SK-N-SH (cell line): Measurements from ENCODE around the gene NDC80. TPM values are rescaled to one million over a fixed set of nuclear protein-coding genes. Genes with fewer than 3 reads are reported as not detected.

ENCODE experiments used
- CTCF ChIA-PET: fragments of 300-600, 350-600 bp; formaldehyde crosslinking; extraction: SDS; loops from one replicate; lab custom pipeline; 2021; lab: Yijun Ruan, JAX
- POLR2A ChIA-PET: fragments of 350-600 bp; sonication (Branson Sonifier 250); formaldehyde crosslinking; extraction: SDS; loops from one replicate; lab custom pipeline; 2020; ENCODE audit warnings: antibody characterized with exemption, inconsistent platforms; lab: Yijun Ruan, JAX
- DNase-seq: peaks from one replicate; pipeline ENCODE4 v3.0.0; 2012
- H2AFZ ChIP-seq: fragments of 200-600 bp; sonication (generic); 2 replicates; pipeline ENCODE4 v1.8.1; 2016; ENCODE audit warnings: antibody characterized with exemption, mild to moderate bottlenecking, low read depth
- H3F3A ChIP-seq: fragments of 200-600 bp; sonication (generic); replicated peaks from 2 replicates; pipeline ENCODE3; 2016; ENCODE audit warnings: antibody characterized with exemption, mild to moderate bottlenecking; ENCODE audit not compliant: insufficient read depth
- H3K27ac ChIP-seq, 2 experiments: fragments of 200-500 bp in 1 of 2; fragments of 200-600 bp in 1 of 2; sonication (Bioruptor generic) in 1 of 2; sonication (generic), shearing (Covaris generic) in 1 of 2; 2 replicates each; pipeline versions ENCODE4 v1.5.1 to v1.6.1; 2014 to 2016; ENCODE audit warnings: low read depth in 2 of 2, inconsistent platforms in 1 of 2, low read length in 1 of 2, mild to moderate bottlenecking in 1 of 2, mixed read lengths in 1 of 2
- H3K27me3 ChIP-seq: fragments of 200-600 bp; sonication (generic), shearing (Covaris generic); 2 replicates; pipeline ENCODE4 v1.6.1; 2016; ENCODE audit warnings: mixed run types; ENCODE audit not compliant: insufficient read depth
- H3K36me3 ChIP-seq, 2 experiments: fragments of 200-500 bp in 1 of 2; fragments of 200-600 bp in 1 of 2; sonication (Bioruptor generic) in 1 of 2; sonication (generic) in 1 of 2; replicated peaks in 1 of 2; 2 replicates each; pipeline versions ENCODE3 to v1.5.1; 2014 to 2016; ENCODE audit warnings: low read length in 1 of 2, mild to moderate bottlenecking in 1 of 2; ENCODE audit not compliant: insufficient read depth in 2 of 2, control insufficient read depth in 1 of 2
- H3K4me1 ChIP-seq, 2 experiments: fragments of 200-500 bp in 1 of 2; fragments of 200-600 bp in 1 of 2; sonication (Bioruptor generic) in 1 of 2; sonication (generic), shearing (Covaris generic) in 1 of 2; 2 replicates each; pipeline versions ENCODE4 v1.5.1 to v1.6.1; 2014 to 2016; ENCODE audit warnings: low read depth in 1 of 2, low read length in 1 of 2, mixed run types in 1 of 2; ENCODE audit not compliant: insufficient read depth in 2 of 2, control insufficient read depth in 1 of 2
- H3K4me2 ChIP-seq: fragments of 200-600 bp; sonication (generic), shearing (Covaris generic); 2 replicates; pipeline ENCODE4 v1.6.1; 2017; ENCODE audit warnings: mixed run types
- H3K4me3 ChIP-seq, 2 experiments: fragments of 200-500 bp in 1 of 2; fragments of 200-600 bp in 1 of 2; sonication (Bioruptor generic) in 1 of 2; sonication (generic), shearing (Covaris generic) in 1 of 2; 2 replicates each; pipeline versions ENCODE4 v1.5.1 to v1.8.1; 2014 to 2016; ENCODE audit warnings: low read depth in 2 of 2, inconsistent platforms in 1 of 2, low read length in 1 of 2, mild to moderate bottlenecking in 1 of 2, mixed read lengths in 1 of 2, moderate library complexity in 1 of 2
- H3K79me2 ChIP-seq: fragments of 200-600 bp; sonication (generic); 2 replicates; pipeline ENCODE4 v1.8.1; 2017; ENCODE audit warnings: mild to moderate bottlenecking; ENCODE audit not compliant: insufficient read depth
- H3K9ac ChIP-seq: fragments of 200-600 bp; sonication (generic); 2 replicates; pipeline ENCODE4 v1.6.1; 2017; ENCODE audit warnings: mixed run types
- H3K9me2 ChIP-seq: fragments of 200-600 bp; sonication (generic); 2 replicates; pipeline ENCODE4 v1.6.1; 2017; ENCODE audit warnings: mixed run types
- H3K9me3 ChIP-seq: fragments of 200-600 bp; sonication (generic); 2 replicates; pipeline ENCODE4 v1.6.1; 2017; ENCODE audit warnings: mixed run types, mild to moderate bottlenecking, moderate library complexity
- H4K20me1 ChIP-seq: fragments of 200-600 bp; sonication (generic); 2 replicates; pipeline ENCODE4 v1.6.1; 2017; ENCODE audit warnings: mild to moderate bottlenecking, mixed run types; ENCODE audit not compliant: insufficient read depth
- CHD2 ChIP-seq: fragments of 150-350 bp; IDR thresholded peaks from 2 replicates; pipeline ENCODE4 v1.6.1; 2018; ENCODE audit warnings: low read length; ENCODE audit not compliant: partially characterized antibody
- EP300 ChIP-seq, 2 experiments: IDR thresholded peaks; 2 replicates each; pipeline versions ENCODE4 v1.4.0 to v1.6.1; 2012; ENCODE audit warnings: borderline replicate concordance in 1 of 2, low read depth in 1 of 2, low read length in 1 of 2
- EZH2phosphoT487 ChIP-seq: fragments of 200-600 bp; sonication (generic); IDR thresholded peaks from 2 replicates; pipeline ENCODE4 v1.6.1; 2017; ENCODE audit warnings: low read depth, mixed run types, mild to moderate bottlenecking, antibody characterized with exemption, moderate library complexity, borderline replicate concordance
- JUND ChIP-seq: IDR thresholded peaks from 2 replicates; pipeline ENCODE4 v1.4.0; 2012
- MAX ChIP-seq: IDR thresholded peaks from 2 replicates; pipeline ENCODE4 v1.4.0; 2012; ENCODE audit warnings: low read depth
- POLR2AphosphoS5 ChIP-seq: IDR thresholded peaks from 2 replicates; pipeline ENCODE4 v1.6.1; 2012; ENCODE audit warnings: low read depth, low read length
- RCOR1 ChIP-seq: fragments of 150-350 bp; IDR thresholded peaks from 2 replicates; pipeline ENCODE4 v1.6.1; 2017; ENCODE audit warnings: antibody characterized with exemption, low read length
- RXRA ChIP-seq: IDR thresholded peaks from 2 replicates; pipeline ENCODE4 v1.4.0; 2012; ENCODE audit warnings: low read depth, mild to moderate bottlenecking, borderline replicate concordance
- SIN3A ChIP-seq: IDR thresholded peaks from 2 replicates; pipeline ENCODE4 v1.6.1; 2012; ENCODE audit warnings: low read depth, mild to moderate bottlenecking, low read length, moderate library complexity, borderline replicate concordance
- SMC3 ChIP-seq: IDR thresholded peaks from 2 replicates; pipeline ENCODE4 v1.6.1; 2012; ENCODE audit warnings: low read depth, low read length, improper control_type of control experiment
- WGBS: methylation state at CpG from one replicate; pipeline ENCODE4 v1.1.6; 2017; ENCODE audit warnings: low lambda C conversion rate; 5-methylcytosine and 5-hydroxymethylcytosine counted together
- polyA plus RNA-seq, 3 experiments: library from polyadenylated mRNA; depleted of rRNA; stranded (reverse); fragments of >200 nt; gene quantifications; 2 replicates each; pipeline ENCODE4 v1.2.3, GENCODE V29; 2012
- TF ChIP-seq, protein P1 (sequence below): IDR thresholded peaks from 2 replicates; pipeline ENCODE4 v1.6.1; 2012; ENCODE audit warnings: mild to moderate bottlenecking, low read depth, low read length, moderate library complexity
- TF ChIP-seq, protein P2 (sequence below): fragments of 200-600 bp; sonication (generic); IDR thresholded peaks from 2 replicates; pipeline ENCODE4 v1.6.1; 2017; ENCODE audit warnings: antibody characterized with exemption, mild to moderate bottlenecking, moderate library complexity

NDC80 gene
- polyA plus RNA-seq, 1 of the 3 experiments (the other 2 are of a cell fraction) = 11.3 TPM

GRCh38 chr18:2536063-2536462, 35.3 kb upstream of the NDC80 start:
- no peaks in the 10 kb centered on the region for H3K79me2 ChIP-seq
- peak overlapping the region in 1 of 2 experiments; percentile 56; a peak in 2 of 4 replicates for H3K27ac ChIP-seq
- no peak overlapping the region for H3K4me2 ChIP-seq
- no peak overlapping the region for H3K4me3 ChIP-seq
- no peak overlapping the region for H2AFZ ChIP-seq
- H3K27me3 ChIP-seq = no peaks in the 10 kb centered on the region
- H3K36me3 ChIP-seq = peaks cover 0 to 9% of the 10 kb centered on the region in 2 experiments
- ChIA-PET CTCF (interaction anchor here (2.2 kb wide), 1 partner anchor 11 kb away, joined by 6 read pairs; no protein-coding TSS in a partner anchor), POLR2A (no interaction called here)
- no peaks in the 10 kb centered on the region for H3F3A ChIP-seq
- 50% methylated on average over 2 of the region's 2 CpGs for WGBS
- H3K4me1 ChIP-seq = peaks cover 0 to 22% of the 10 kb centered on the region in 2 experiments; a peak in 2 of 4 replicates
- H3K9ac ChIP-seq = no peak overlapping the region
- no peaks in the 10 kb centered on the region for H3K9me2 ChIP-seq
- no peaks in the 10 kb centered on the region for H4K20me1 ChIP-seq
- H3K9me3 ChIP-seq = no peaks in the 10 kb centered on the region
- no peak for DNase-seq
- TF ChIP-seq SIN3A (no peak), SMC3 (no peak), EP300 (IDR thresholded peaks at IDR 0.05; ENCODE audit: borderline replicate concordance in 1 of 2, low read depth in 1 of 2, low read length in 1 of 2) (no peak), RCOR1 (no peak), EZH2phosphoT487 (no peak), MAX (no peak), JUND (no peak), CHD2 (no peak)
- TF ChIP-seq, protein P1, sequence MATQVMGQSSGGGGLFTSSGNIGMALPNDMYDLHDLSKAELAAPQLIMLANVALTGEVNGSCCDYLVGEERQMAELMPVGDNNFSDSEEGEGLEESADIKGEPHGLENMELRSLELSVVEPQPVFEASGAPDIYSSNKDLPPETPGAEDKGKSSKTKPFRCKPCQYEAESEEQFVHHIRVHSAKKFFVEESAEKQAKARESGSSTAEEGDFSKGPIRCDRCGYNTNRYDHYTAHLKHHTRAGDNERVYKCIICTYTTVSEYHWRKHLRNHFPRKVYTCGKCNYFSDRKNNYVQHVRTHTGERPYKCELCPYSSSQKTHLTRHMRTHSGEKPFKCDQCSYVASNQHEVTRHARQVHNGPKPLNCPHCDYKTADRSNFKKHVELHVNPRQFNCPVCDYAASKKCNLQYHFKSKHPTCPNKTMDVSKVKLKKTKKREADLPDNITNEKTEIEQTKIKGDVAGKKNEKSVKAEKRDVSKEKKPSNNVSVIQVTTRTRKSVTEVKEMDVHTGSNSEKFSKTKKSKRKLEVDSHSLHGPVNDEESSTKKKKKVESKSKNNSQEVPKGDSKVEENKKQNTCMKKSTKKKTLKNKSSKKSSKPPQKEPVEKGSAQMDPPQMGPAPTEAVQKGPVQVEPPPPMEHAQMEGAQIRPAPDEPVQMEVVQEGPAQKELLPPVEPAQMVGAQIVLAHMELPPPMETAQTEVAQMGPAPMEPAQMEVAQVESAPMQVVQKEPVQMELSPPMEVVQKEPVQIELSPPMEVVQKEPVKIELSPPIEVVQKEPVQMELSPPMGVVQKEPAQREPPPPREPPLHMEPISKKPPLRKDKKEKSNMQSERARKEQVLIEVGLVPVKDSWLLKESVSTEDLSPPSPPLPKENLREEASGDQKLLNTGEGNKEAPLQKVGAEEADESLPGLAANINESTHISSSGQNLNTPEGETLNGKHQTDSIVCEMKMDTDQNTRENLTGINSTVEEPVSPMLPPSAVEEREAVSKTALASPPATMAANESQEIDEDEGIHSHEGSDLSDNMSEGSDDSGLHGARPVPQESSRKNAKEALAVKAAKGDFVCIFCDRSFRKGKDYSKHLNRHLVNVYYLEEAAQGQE = no peak
- TF ChIP-seq, protein P2, sequence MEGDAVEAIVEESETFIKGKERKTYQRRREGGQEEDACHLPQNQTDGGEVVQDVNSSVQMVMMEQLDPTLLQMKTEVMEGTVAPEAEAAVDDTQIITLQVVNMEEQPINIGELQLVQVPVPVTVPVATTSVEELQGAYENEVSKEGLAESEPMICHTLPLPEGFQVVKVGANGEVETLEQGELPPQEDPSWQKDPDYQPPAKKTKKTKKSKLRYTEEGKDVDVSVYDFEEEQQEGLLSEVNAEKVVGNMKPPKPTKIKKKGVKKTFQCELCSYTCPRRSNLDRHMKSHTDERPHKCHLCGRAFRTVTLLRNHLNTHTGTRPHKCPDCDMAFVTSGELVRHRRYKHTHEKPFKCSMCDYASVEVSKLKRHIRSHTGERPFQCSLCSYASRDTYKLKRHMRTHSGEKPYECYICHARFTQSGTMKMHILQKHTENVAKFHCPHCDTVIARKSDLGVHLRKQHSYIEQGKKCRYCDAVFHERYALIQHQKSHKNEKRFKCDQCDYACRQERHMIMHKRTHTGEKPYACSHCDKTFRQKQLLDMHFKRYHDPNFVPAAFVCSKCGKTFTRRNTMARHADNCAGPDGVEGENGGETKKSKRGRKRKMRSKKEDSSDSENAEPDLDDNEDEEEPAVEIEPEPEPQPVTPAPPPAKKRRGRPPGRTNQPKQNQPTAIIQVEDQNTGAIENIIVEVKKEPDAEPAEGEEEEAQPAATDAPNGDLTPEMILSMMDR = no peak

- ChIA-PET CTCF (interaction anchor here (2.2 kb wide), 1 partner anchor 11 kb away, joined by 6 read pairs; no protein-coding TSS in a partner anchor), POLR2A (no interaction called here)
- Histone ChIP-seq H2AFZ (no peak overlapping the region), H3K79me2 (no peaks in the 10 kb centered on the region), H3F3A (no peaks in the 10 kb centered on the region), H3K4me3 (no peak overlapping the region), H3K9ac (no peak overlapping the region), H3K27me3 (no peaks in the 10 kb centered on the region), H3K27ac (peak overlapping the region in 1 of 2 experiments; percentile 56; a peak in 2 of 4 replicates), H3K9me3 (no peaks in the 10 kb centered on the region), H4K20me1 (no peaks in the 10 kb centered on the region), H3K9me2 (no peaks in the 10 kb centered on the region), H3K4me1 (peaks cover 0 to 22% of the 10 kb centered on the region in 2 experiments; a peak in 2 of 4 replicates), H3K4me2 (no peak overlapping the region), H3K36me3 (peaks cover 0 to 9% of the 10 kb centered on the region in 2 experiments)
- 58% methylated on average over 4 of the region's 4 CpGs for WGBS
- DNase-seq = no peak
- peak; percentile 25; the same call in 1 of the 2 replicates for TF ChIP-seq RXRA
- TF ChIP-seq POLR2AphosphoS5 = no peak
These were observed 34.9 kb upstream of the NDC80 start for GRCh38 chr18:2536493-2536892.
